OCI-LY1 (cell line): ENCODE results near the gene SH3TC2.

Source experiments
- H2AFZ ChIP-seq: fragments of 200-600 bp; sonication (generic), shearing (Covaris generic); 2 replicates; pipeline ENCODE4 v1.6.0; 2014; ENCODE audit warnings: antibody characterized with exemption, mild to moderate bottlenecking, low read length
- H3F3A ChIP-seq: fragments of 200-600 bp; sonication (generic), shearing (Covaris generic); 2 replicates; pipeline ENCODE4 v1.6.0; 2014; ENCODE audit warnings: mild to moderate bottlenecking, antibody characterized with exemption, low read length, moderate library complexity; ENCODE audit not compliant: insufficient read depth
- H3K27ac ChIP-seq: fragments of 200-600 bp; sonication (generic); 2 replicates; pipeline ENCODE4 v1.5.1; 2014; ENCODE audit warnings: low read length, mixed run types, mild to moderate bottlenecking, low read depth; ENCODE audit not compliant: poor library complexity, severe bottlenecking
- H3K27me3 ChIP-seq: fragments of 200-600 bp; sonication (generic); 2 replicates; pipeline ENCODE4 v1.6.0; 2014; ENCODE audit warnings: antibody characterized with exemption, mild to moderate bottlenecking, low read length, moderate library complexity; ENCODE audit not compliant: insufficient read depth
- H3K36me3 ChIP-seq: fragments of 200-600 bp; sonication (generic); 2 replicates; pipeline ENCODE4 v1.6.1; 2014; ENCODE audit warnings: mild to moderate bottlenecking, antibody characterized with exemption, low read length, moderate library complexity, mixed read lengths; ENCODE audit not compliant: insufficient read depth
- H3K4me1 ChIP-seq: fragments of 200-600 bp; sonication (generic); 2 replicates; pipeline ENCODE4 v1.5.1; 2014; ENCODE audit warnings: mild to moderate bottlenecking, low read length, moderate library complexity; ENCODE audit not compliant: insufficient read depth, severe bottlenecking
- H3K4me2 ChIP-seq: fragments of 200-600 bp; sonication (generic), shearing (Covaris generic); 2 replicates; pipeline ENCODE4 v1.6.1; 2014; ENCODE audit warnings: low read length
- H3K4me3 ChIP-seq: fragments of 200-600 bp; sonication (generic); 2 replicates; pipeline ENCODE4 v1.5.1; 2014; ENCODE audit warnings: low read length, low read depth, mild to moderate bottlenecking, mixed read lengths; ENCODE audit not compliant: poor library complexity, severe bottlenecking
- H3K79me2 ChIP-seq: fragments of 200-600 bp; shearing (Covaris generic); 2 replicates; pipeline ENCODE4 v1.6.1; 2016; ENCODE audit warnings: mixed run types, low read length, mixed read lengths; ENCODE audit not compliant: insufficient read depth
- H3K9ac ChIP-seq: fragments of 200-600 bp; sonication (generic), shearing (Covaris generic); 2 replicates; pipeline ENCODE4 v1.6.1; 2014; ENCODE audit warnings: mild to moderate bottlenecking, low read length, mixed read lengths
- H3K9me2 ChIP-seq: fragments of 200-600 bp; sonication (generic), shearing (Covaris generic); 2 replicates; pipeline ENCODE4 v1.6.1; 2014; ENCODE audit warnings: low read depth, mild to moderate bottlenecking, low read length, mixed read lengths
- H3K9me3 ChIP-seq: fragments of 200-600 bp; shearing (Covaris generic); 2 replicates; pipeline ENCODE4 v1.6.1; 2014; ENCODE audit warnings: low read length, mixed read lengths
- H4K20me1 ChIP-seq: fragments of 200-600 bp; sonication (generic), shearing (Covaris generic); 2 replicates; pipeline ENCODE4 v1.6.0; 2016; ENCODE audit warnings: mild to moderate bottlenecking, low read length; ENCODE audit not compliant: insufficient read depth
- CTCF ChIP-seq: fragments of 200-600 bp; sonication (generic), shearing (Covaris generic); IDR thresholded peaks from 2 replicates; pipeline ENCODE4 v1.5.1; 2017; ENCODE audit warnings: mild to moderate bottlenecking, antibody characterized with exemption, low read length, moderate library complexity, mixed read lengths
- EZH2 ChIP-seq: fragments of 200-600 bp; sonication (generic), shearing (Covaris generic); IDR thresholded peaks from 2 replicates; pipeline ENCODE4 v1.8.0; 2017; ENCODE audit warnings: borderline replicate concordance, mixed run types, mild to moderate bottlenecking, antibody characterized with exemption, low read length, moderate library complexity, mixed read lengths

The SH3TC2 gene

GRCh38 chr5:148993283-148993936 lies 69.5 kb downstream of the SH3TC2 start:
- no peaks in the 10 kb centered on the region for H3K36me3 ChIP-seq
- no peak for TF ChIP-seq EZH2
- no peak for TF ChIP-seq CTCF
- no peak overlapping the region for H2AFZ ChIP-seq
- no peak overlapping the region for H3K9ac ChIP-seq
- H3F3A ChIP-seq = no peaks in the 10 kb centered on the region
- H3K27ac ChIP-seq = no peak overlapping the region
- no peaks in the 10 kb centered on the region for H3K4me1 ChIP-seq
- no peaks in the 10 kb centered on the region for H3K79me2 ChIP-seq
- H3K9me3 ChIP-seq = no peaks in the 10 kb centered on the region
- no peak overlapping the region for H3K4me3 ChIP-seq
- 0 out of 2 replicates have a peak, but pooled peaks cover 4% of the 10 kb centered on the region for H3K27me3 ChIP-seq
- H3K4me2 ChIP-seq = no peak overlapping the region
- no peaks in the 10 kb centered on the region for H4K20me1 ChIP-seq
- H3K9me2 ChIP-seq = no peaks in the 10 kb centered on the region

- H3K36me3 ChIP-seq = no peaks in the 10 kb centered on the region
- no peaks in the 10 kb centered on the region for H3K9me3 ChIP-seq
- no peak overlapping the region for H3K9ac ChIP-seq
- TF ChIP-seq EZH2 (no peak), CTCF (no peak)
- no peaks in the 10 kb centered on the region for H4K20me1 ChIP-seq
- no peaks in the 10 kb centered on the region for H3K79me2 ChIP-seq
- H3K4me2 ChIP-seq = no peak overlapping the region
- no peaks in the 10 kb centered on the region for H3K9me2 ChIP-seq
- no peak overlapping the region for H3K27ac ChIP-seq
- 0 out of 2 replicates have a peak, but pooled peaks cover 4% of the 10 kb centered on the region for H3K27me3 ChIP-seq
- no peaks in the 10 kb centered on the region for H3F3A ChIP-seq
- no peaks in the 10 kb centered on the region for H3K4me1 ChIP-seq
- H2AFZ ChIP-seq = no peak overlapping the region
- H3K4me3 ChIP-seq = no peak overlapping the region
Measured at GRCh38 chr5:148992265-148992664, 70.6 kb downstream of the SH3TC2 start.

- H3K9ac ChIP-seq = no peak overlapping the region
- H3K9me2 ChIP-seq = no peaks in the 10 kb centered on the region
- H2AFZ ChIP-seq = no peak overlapping the region
- no peak overlapping the region for H3K4me2 ChIP-seq
- TF ChIP-seq CTCF = no peak
- TF ChIP-seq EZH2 = no peak
- H3K27me3 ChIP-seq = no peaks in the 10 kb centered on the region
- no peaks in the 10 kb centered on the region for H4K20me1 ChIP-seq
- H3K4me1 ChIP-seq = no peaks in the 10 kb centered on the region
- H3K9me3 ChIP-seq = no peaks in the 10 kb centered on the region
- H3K36me3 ChIP-seq = no peaks in the 10 kb centered on the region
- no peaks in the 10 kb centered on the region for H3K79me2 ChIP-seq
- no peaks in the 10 kb centered on the region for H3F3A ChIP-seq
- H3K27ac ChIP-seq = no peak overlapping the region
- H3K4me3 ChIP-seq = no peak overlapping the region
Measured at GRCh38 chr5:148991566-148991965, 71.3 kb downstream of the SH3TC2 start.
